Thymus (tissue), 11 donors: Measurements from ENCODE around the gene EOLA1. TPM values are rescaled to one million over a fixed set of nuclear protein-coding genes. Genes with fewer than 3 reads are reported as not detected.
"Not testable (repeated sequence)": the region's sequence is repeated elsewhere in the genome, so short reads cannot be mapped to it uniquely, and the experiment has no call there.

Experiments
- DNase-seq, 9 donors: peaks; one replicate each; pipeline ENCODE4 v3.0.0-alpha.2; 2013; ENCODE audit warnings: low spot score in 9 of 9, low read depth in 6 of 9, missing footprints in 1 of 9
- H3K27ac ChIP-seq, 2 donors: one replicate each; pipeline ENCODE4 v1.5.1; 2013; ENCODE audit warnings: control low read depth in 1 of 2, low read depth in 1 of 2, low read length in 1 of 2, mild to moderate bottlenecking in 1 of 2, moderate library complexity in 1 of 2
- H3K27me3 ChIP-seq, 2 donors: one replicate each; pipeline ENCODE4 v1.5.1; 2013; ENCODE audit warnings: low read length in 1 of 2; ENCODE audit not compliant: control insufficient read depth in 2 of 2, insufficient read depth in 1 of 2
- H3K36me3 ChIP-seq, 2 donors: one replicate each; pipeline ENCODE4 v1.5.1; 2013; ENCODE audit warnings: low read length in 1 of 2, mild to moderate bottlenecking in 1 of 2, moderate library complexity in 1 of 2; ENCODE audit not compliant: control insufficient read depth in 2 of 2, insufficient read depth in 2 of 2
- H3K4me1 ChIP-seq, 2 donors: one replicate each; pipeline ENCODE4 v1.5.1; 2013; ENCODE audit warnings: low read length in 2 of 2; ENCODE audit not compliant: control insufficient read depth in 2 of 2, insufficient read depth in 2 of 2
- H3K4me3 ChIP-seq, 2 donors: one replicate each; pipeline ENCODE4 v1.5.1; 2013; ENCODE audit warnings: low read length in 2 of 2, control low read depth in 1 of 2, mild to moderate bottlenecking in 1 of 2
- H3K9me3 ChIP-seq, 2 donors: one replicate each; pipeline ENCODE4 v1.5.1; 2013; ENCODE audit warnings: low read length in 1 of 2, mild to moderate bottlenecking in 1 of 2; ENCODE audit not compliant: control insufficient read depth in 2 of 2, insufficient read depth in 1 of 2
- WGBS: extraction: QIAGEN DNeasy Blood & Tissue Kit; methylation state at CpG from one replicate; pipeline ENCODE4 v1.1.7; 2013; 5-methylcytosine and 5-hydroxymethylcytosine counted together
- polyA plus RNA-seq: library from polyadenylated mRNA; stranded (reverse); fragments of 200-250 nt; gene quantifications from one replicate; pipeline ENCODE4 v1.2.3, GENCODE V29; 2013
- total RNA-seq: library from RNA; stranded (reverse); fragments of 120-200 nt; gene quantifications from one replicate; pipeline ENCODE4 v1.2.4, GENCODE V29; 2013
- donor health status: healthy.

EOLA1 gene
- total and polyA plus RNA-seq, 2 donors: 18.1 to 33.5 TPM

- Histone ChIP-seq H3K4me3 (no peak overlapping the region), H3K36me3 (no peaks in the 10 kb centered on the region), H3K27ac (no peak overlapping the region), H3K9me3 (no peaks in the 10 kb centered on the region), H3K27me3 (no peaks in the 10 kb centered on the region), H3K4me1 (peaks cover 0 to 10% of the 10 kb centered on the region in 2 donors)
- 27% methylated on average over 9 of the region's 9 CpGs for WGBS
- DNase-seq: peak in 1 of 9 donors; percentile 27
Observed at GRCh38 chrX:149521438-149521837, 19.4 kb upstream of the EOLA1 start.

GRCh38 chrX:149522916-149523315 is 17.9 kb upstream of the EOLA1 start:
- Histone ChIP-seq H3K4me1 (peaks cover 0 to 10% of the 10 kb centered on the region in 2 donors), H3K27ac (no peak overlapping the region), H3K27me3 (no peaks in the 10 kb centered on the region), H3K36me3 (no peaks in the 10 kb centered on the region), H3K4me3 (no peak overlapping the region), H3K9me3 (no peaks in the 10 kb centered on the region)
- DNase-seq: no peak
- WGBS: 95% methylated on average over 2 of the region's 2 CpGs

- not testable (repeated sequence) for H3K4me3 ChIP-seq, H3K36me3 ChIP-seq, H3K9me3 ChIP-seq, H3K27me3 ChIP-seq
- H3K27ac ChIP-seq: peak overlapping the region in 1 of 2 donors; percentile 62
- 5% methylated on average over 4 of the region's 10 CpGs for WGBS
- peaks cover 0 to 10% of the 10 kb centered on the region in 2 donors for H3K4me1 ChIP-seq
- DNase-seq: peak in 3 of 9 donors; percentile 24 to 66 (median 35)
Observed at GRCh38 chrX:149525389-149525788, 15.4 kb upstream of the EOLA1 start.

- not testable (repeated sequence) for H3K27me3 ChIP-seq, H3K9me3 ChIP-seq, H3K4me3 ChIP-seq, H3K36me3 ChIP-seq
- Histone ChIP-seq H3K27ac (peak overlapping the region; percentile 11 to 31), H3K4me1 (peaks cover 0 to 10% of the 10 kb centered on the region in 2 donors)
- 6% methylated on average over 5 of the region's 5 CpGs for whole genome bisulfite sequencing
- peak in 1 of 9 donors; percentile 37 for DNase-seq
Observed at GRCh38 chrX:149525903-149526302, 14.9 kb upstream of the EOLA1 start.

GRCh38 chrX:149526318-149527033 is 14.3 kb upstream of the EOLA1 start:
- 90% methylated on average over 8 of the region's 13 CpGs for WGBS
- H3K4me3 ChIP-seq, H3K27ac ChIP-seq: not testable (repeated sequence)

GRCh38 chrX:149527705-149528104 is 13.1 kb upstream of the EOLA1 start:
- whole genome bisulfite sequencing: 76% methylated on average over 1 of the region's 1 CpG

More at GRCh38 chrX:149526318-149527033, 14.3 kb upstream of the EOLA1 start:
- H3K4me1 ChIP-seq: peaks cover 0 to 10% of the 10 kb centered on the region in 2 donors
- not testable (repeated sequence) for H3K9me3 ChIP-seq, H3K36me3 ChIP-seq, H3K27me3 ChIP-seq, DNase-seq

GRCh38 chrX:149528381-149528780 is 12.4 kb upstream of the EOLA1 start:
- Histone ChIP-seq H3K36me3 (peaks cover 0 to 4% of the 10 kb centered on the region in 2 donors), H3K9me3 (no peaks in the 10 kb centered on the region), H3K4me1 (peaks cover 0 to 10% of the 10 kb centered on the region in 2 donors), H3K27ac (no peak overlapping the region), H3K27me3 (no peaks in the 10 kb centered on the region), H3K4me3 (no peak overlapping the region)
- no peak for DNase-seq
- 94% methylated on average over 1 of the region's 1 CpG for WGBS

More at GRCh38 chrX:149527705-149528104, 13.1 kb upstream of the EOLA1 start:
- Histone ChIP-seq H3K27me3 (no peaks in the 10 kb centered on the region), H3K36me3 (peaks cover 0 to 4% of the 10 kb centered on the region in 2 donors), H3K4me1 (peaks cover 0 to 10% of the 10 kb centered on the region in 2 donors), H3K9me3 (no peaks in the 10 kb centered on the region), H3K27ac (no peak overlapping the region), H3K4me3 (no peak overlapping the region)
- peak in 1 of 9 donors; percentile 58 for DNase-seq

- no peak for DNase-seq
- Histone ChIP-seq H3K4me1 (no peaks in the 10 kb centered on the region), H3K36me3 (peaks cover 6 to 7% of the 10 kb centered on the region in 2 donors), H3K27me3 (no peaks in the 10 kb centered on the region), H3K4me3 (no peak overlapping the region), H3K9me3 (no peaks in the 10 kb centered on the region), H3K27ac (no peak overlapping the region)
- 81% methylated on average over 2 of the region's 2 CpGs for WGBS
Observed at GRCh38 chrX:149531599-149531998, 9.2 kb upstream of the EOLA1 start.

GRCh38 chrX:149532868-149533267 is 7.9 kb upstream of the EOLA1 start:
- H3K36me3 ChIP-seq, H3K27me3 ChIP-seq, H3K9me3 ChIP-seq, H3K4me3 ChIP-seq, H3K4me1 ChIP-seq, DNase-seq, H3K27ac ChIP-seq: not testable (repeated sequence)
- WGBS: no CpG with 5 or more reads among the region's 3 CpGs
